GM12874 (cell line): ENCODE data around the gene EIF3I.

Experiments
- CTCF ChIP-seq: IDR thresholded peaks from 2 replicates; pipeline ENCODE4 v1.5.1; 2011; ENCODE audit warnings: low read depth, mild to moderate bottlenecking, control low read depth, low read length, moderate library complexity; ENCODE audit not compliant: insufficient read depth

EIF3I gene

GRCh38 chr1:32266921-32267591 is 44.8 kb downstream of the EIF3I start:
- no peak for TF ChIP-seq CTCF

GRCh38 chr1:32269744-32270143 is 47.5 kb downstream of the EIF3I start:
- TF ChIP-seq CTCF: no peak

- no peak for TF ChIP-seq CTCF
Measured at GRCh38 chr1:32272557-32273390, 50.6 kb downstream of the EIF3I start.

- no peak for TF ChIP-seq CTCF
Measured at GRCh38 chr1:32273391-32274208, 51.4 kb downstream of the EIF3I start.

GRCh38 chr1:32274646-32275340 is 52.6 kb downstream of the EIF3I start:
- no peak for TF ChIP-seq CTCF

GRCh38 chr1:32275424-32275823 is 53.2 kb downstream of the EIF3I start:
- no peak for TF ChIP-seq CTCF
